ENCODE measurements around the gene AMDHD2. TPM values are rescaled to one million over a fixed set of nuclear protein-coding genes. Genes with fewer than 3 reads are reported as not detected.

The AMDHD2 gene
- polyA plus RNA-seq, 3 donors from 2014 or later: 13.7 to 18.6 (median 13.9) TPM

- Mint-ChIP-seq H3K9me3 (no peaks in the 10 kb centered on the region), H3K4me3 (no peak overlapping the region), H3K4me1 (no peaks in the 10 kb centered on the region), H3K36me3 (peaks cover 3 to 6% (median 6%) of the 10 kb centered on the region in 3 donors), H3K27ac (no peak overlapping the region), H3K27me3 (ENCODE audit: low read depth in 3 of 3) (peaks cover 0 to 1% (median 0%) of the 10 kb centered on the region in 3 donors)
- DNase-seq: no peak
Observed at GRCh38 chr16:2499454-2499853, 20.7 kb upstream of the AMDHD2 start.

DNA sequence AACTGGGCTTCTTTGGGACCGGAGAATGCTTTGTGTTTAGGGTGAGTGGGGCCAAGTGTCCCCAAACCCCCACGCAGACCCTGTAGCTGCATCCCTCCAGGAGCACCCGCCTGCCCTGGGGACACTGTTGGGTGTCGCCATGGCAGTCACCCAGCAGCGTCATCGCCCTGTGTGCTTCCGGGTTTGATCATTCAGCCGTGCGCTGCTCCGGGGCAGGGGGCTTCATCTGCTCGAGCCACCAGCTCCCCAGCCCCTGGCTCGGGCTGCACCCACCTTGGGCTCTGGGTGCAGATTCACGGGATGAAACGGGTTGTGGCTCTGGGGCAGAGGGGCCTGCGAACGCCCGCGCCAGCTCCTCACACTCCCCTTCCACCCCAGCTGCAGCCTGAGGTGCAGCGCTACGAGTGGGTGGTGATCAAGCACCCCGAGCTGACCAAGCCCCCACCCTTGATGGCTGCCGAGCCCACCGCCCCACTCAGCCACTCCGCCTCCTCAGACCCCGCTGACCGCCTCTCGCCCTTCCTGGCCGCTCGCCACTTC lies 20.2 kb upstream of the AMDHD2 start:
- Mint-ChIP-seq H3K27ac (no peak overlapping the region), H3K36me3 (peaks cover 3 to 6% (median 6%) of the 10 kb centered on the region in 3 donors), H3K27me3 (ENCODE audit: low read depth in 3 of 3) (peaks cover 0 to 1% (median 0%) of the 10 kb centered on the region in 3 donors), H3K9me3 (no peaks in the 10 kb centered on the region), H3K4me3 (no peak overlapping the region), H3K4me1 (no peaks in the 10 kb centered on the region)
- no peak for DNase-seq

GRCh38 chr16:2500430-2500917 lies 19.7 kb upstream of the AMDHD2 start:
- H3K4me3 Mint-ChIP-seq: no peak overlapping the region
- H3K27ac Mint-ChIP-seq: peak overlapping the region in 1 of 6 donors; percentile 64
- no peaks in the 10 kb centered on the region for H3K4me1 Mint-ChIP-seq
- H3K36me3 Mint-ChIP-seq: peaks cover 3 to 6% (median 6%) of the 10 kb centered on the region in 3 donors
- no peak for DNase-seq
- H3K27me3 Mint-ChIP-seq (ENCODE audit: low read depth in 3 of 3): peaks cover 0 to 1% (median 0%) of the 10 kb centered on the region in 3 donors
- no peaks in the 10 kb centered on the region for H3K9me3 Mint-ChIP-seq

DNA sequence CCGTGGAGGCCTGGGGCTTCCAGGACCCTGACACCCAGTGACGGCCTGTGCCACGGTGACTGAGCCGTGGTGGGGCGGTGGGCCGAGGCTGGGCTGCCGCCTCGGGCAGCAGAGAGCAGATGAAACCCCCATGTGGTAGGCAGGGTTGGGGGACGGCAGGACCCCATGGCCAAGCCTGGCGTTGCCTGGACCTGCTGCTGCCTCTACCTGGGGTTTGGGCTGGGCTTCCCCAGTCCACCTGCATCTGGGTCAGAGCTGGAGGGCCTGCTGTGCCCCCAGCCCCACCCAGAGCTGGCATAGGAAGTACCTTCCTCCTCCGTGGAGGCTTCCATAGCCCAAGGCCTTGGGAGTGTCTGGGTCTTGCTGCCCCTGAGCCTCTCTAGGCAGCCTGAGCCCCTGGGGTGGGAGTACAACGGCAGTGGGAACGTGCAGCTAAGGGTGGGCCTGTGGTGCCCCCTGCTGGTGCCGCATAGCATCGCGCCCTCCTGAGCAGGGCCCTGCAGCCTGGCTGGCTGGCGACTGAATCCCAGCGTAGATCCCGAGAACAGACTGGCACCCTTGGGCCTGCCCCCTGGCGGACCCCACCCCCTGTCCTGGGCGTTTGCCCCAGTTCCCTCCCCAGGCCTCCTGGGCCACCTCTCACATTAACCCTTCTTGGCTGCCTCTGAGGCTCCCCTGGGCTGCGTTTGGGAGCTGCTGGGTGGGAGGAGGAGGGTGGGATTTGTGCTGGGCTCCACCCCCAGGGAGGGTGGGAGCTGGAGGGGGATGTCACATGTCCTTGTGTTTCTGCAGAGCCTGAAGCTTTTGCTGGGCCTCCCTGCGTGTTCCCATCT lies 19.0 kb upstream of the AMDHD2 start:
- DNase-seq: peak; percentile 73 to 80 (median 75)
- Mint-ChIP-seq H3K4me1 (no peaks in the 10 kb centered on the region), H3K27me3 (ENCODE audit: low read depth in 3 of 3) (peaks cover 0 to 5% (median 0%) of the 10 kb centered on the region in 3 donors), H3K4me3 (no peak overlapping the region), H3K9me3 (no peaks in the 10 kb centered on the region), H3K36me3 (peaks cover 3 to 6% (median 6%) of the 10 kb centered on the region in 3 donors), H3K27ac (no peak overlapping the region)

DNA sequence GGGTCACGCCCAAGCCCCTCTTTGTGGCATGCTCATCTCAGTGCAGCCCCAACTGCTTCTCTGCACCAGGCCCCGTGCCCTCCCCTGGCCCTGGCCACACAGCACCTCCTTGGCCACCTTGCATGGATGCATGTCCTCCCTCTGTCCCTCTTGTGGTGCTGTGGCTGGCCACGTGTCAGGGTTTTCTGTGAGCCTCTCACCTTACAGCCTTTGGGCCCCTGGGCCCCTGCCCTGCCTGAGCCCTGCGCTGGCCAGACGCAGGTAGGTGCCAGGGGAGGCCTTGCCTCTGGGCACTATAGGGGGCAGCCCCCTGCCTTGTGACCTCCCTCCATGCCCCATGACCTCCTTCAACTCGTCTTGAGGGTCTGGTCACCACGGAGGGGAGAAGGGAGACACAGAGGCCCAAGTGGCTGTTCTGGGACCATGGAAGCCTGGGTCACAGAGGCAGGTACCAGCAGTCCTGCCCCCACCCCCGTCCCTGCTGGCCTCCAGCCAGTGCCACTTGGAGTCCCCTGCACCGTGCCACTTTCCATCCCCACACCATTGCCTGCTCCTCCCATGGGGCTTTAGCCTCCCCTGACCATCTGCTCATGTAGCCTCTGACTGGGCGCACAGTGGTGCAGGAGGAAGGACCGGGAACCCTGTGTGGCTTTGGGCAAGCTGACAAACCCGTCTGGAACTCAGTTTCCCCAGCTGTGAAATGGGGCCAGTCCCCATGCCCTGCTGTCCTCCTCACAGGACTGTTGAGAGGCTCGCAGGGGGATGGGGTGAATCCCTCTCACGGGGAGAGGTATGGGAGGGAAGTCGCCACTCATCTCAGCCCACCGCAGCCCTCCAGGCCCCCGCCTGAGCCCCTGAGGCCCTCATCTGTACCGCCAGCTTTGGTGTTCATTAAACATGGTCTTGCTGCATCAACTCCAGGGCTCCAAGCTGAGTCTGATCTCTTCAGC lies 17.9 kb upstream of the AMDHD2 start:
- Mint-ChIP-seq H3K4me1 (peaks cover 0 to 2% of the 10 kb centered on the region in 2 donors), H3K9me3 (no peaks in the 10 kb centered on the region), H3K36me3 (peaks cover 3 to 6% (median 6%) of the 10 kb centered on the region in 3 donors), H3K4me3 (no peak overlapping the region), H3K27ac (no peak overlapping the region), H3K27me3 (ENCODE audit: low read depth in 3 of 3) (peaks cover 0 to 5% (median 0%) of the 10 kb centered on the region in 3 donors)
- no peak for DNase-seq

- Mint-ChIP-seq H3K36me3 (no peaks in the 10 kb centered on the region), H3K27ac (no peak overlapping the region), H3K9me3 (no peaks in the 10 kb centered on the region), H3K4me1 (peaks cover 8 to 15% of the 10 kb centered on the region in 2 donors), H3K27me3 (ENCODE audit: low read depth in 3 of 3) (peaks cover 0 to 8% (median 2%) of the 10 kb centered on the region in 3 donors), H3K4me3 (no peak overlapping the region)
- no peak for DNase-seq
Observed at GRCh38 chr16:2505695-2506094, 14.5 kb upstream of the AMDHD2 start.

- no peak for DNase-seq
- peaks cover 1 to 10% (median 4%) of the 10 kb centered on the region in 3 donors for H3K27me3 Mint-ChIP-seq (ENCODE audit: low read depth in 3 of 3)
- no peak overlapping the region for H3K4me3 Mint-ChIP-seq
- H3K9me3 Mint-ChIP-seq: no peaks in the 10 kb centered on the region
- peaks cover 11 to 17% of the 10 kb centered on the region in 2 donors for H3K4me1 Mint-ChIP-seq
- no peaks in the 10 kb centered on the region for H3K36me3 Mint-ChIP-seq
- peak overlapping the region in 1 of 6 donors; percentile 53 for H3K27ac Mint-ChIP-seq
Observed at GRCh38 chr16:2507052-2507659, 13.0 kb upstream of the AMDHD2 start.

DNA sequence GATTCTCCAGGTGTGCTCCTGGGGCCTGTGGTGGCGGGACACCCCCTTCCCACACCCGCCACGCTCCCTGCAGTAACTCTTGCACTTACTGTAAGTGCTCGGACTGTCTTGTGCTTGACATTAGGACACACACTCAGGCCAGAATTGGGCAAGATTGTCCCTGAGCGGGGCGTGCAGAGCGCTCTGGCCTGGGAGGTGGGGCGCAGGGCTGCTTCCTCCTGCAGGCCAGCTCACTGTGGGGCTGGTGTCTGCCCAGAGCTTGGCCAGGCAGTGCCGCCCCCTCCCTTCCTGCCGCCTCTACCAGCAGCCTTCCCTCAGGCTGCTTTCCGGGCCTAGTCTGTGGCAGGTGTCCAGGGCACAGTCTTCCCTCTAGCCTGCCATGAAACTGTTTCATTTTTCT lies 12.5 kb upstream of the AMDHD2 start:
- no peak overlapping the region for H3K4me3 Mint-ChIP-seq
- peak overlapping the region in 3 of 6 donors; percentile 22 to 55 (median 48) for H3K27ac Mint-ChIP-seq
- H3K9me3 Mint-ChIP-seq: no peaks in the 10 kb centered on the region
- H3K4me1 Mint-ChIP-seq: peaks cover 16 to 21% of the 10 kb centered on the region in 2 donors
- H3K27me3 Mint-ChIP-seq (ENCODE audit: low read depth in 3 of 3): peaks cover 2 to 11% (median 4%) of the 10 kb centered on the region in 3 donors
- no peaks in the 10 kb centered on the region for H3K36me3 Mint-ChIP-seq
- DNase-seq: no peak

DNA sequence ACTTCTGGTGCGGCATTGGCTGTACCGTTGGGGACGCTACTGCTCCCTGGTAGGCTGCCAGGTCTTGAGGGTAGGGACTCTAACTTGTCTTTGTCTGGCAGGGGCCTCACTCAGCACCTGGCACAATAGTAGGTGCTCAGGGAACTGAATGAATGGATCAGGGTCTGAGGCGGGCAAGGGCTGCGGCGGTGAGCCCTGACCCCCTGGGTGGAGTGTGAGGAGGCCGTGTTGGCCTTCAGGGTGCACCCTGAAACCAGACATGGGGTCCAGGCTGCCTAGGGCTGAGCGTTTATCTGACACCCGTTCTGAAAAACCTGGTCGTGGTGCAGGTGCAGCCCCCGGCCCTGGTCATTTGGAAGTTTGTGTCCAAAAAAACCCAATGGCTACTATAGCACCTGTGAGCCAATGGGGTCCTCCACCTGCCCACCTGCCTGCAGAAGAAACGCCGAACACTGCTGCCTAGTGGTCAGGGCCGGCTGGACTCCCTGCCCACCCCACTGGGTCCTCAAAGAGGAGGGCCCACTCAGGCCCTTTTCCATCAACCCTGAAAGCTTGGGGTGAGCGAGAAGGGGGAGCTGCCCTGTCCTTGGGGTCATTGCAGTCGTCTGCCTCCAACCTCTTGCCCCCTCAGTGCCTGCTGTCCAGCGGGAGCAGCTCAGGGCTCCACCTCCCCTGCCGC lies 11.3 kb upstream of the AMDHD2 start:
- peaks cover 24 to 29% of the 10 kb centered on the region in 2 donors for H3K4me1 Mint-ChIP-seq
- H3K27ac Mint-ChIP-seq: peak overlapping the region in 2 of 6 donors; percentile 10 to 84
- H3K27me3 Mint-ChIP-seq (ENCODE audit: low read depth in 3 of 3): peaks cover 7 to 19% (median 13%) of the 10 kb centered on the region in 3 donors
- no peak for DNase-seq
- no peak overlapping the region for H3K4me3 Mint-ChIP-seq
- no peaks in the 10 kb centered on the region for H3K36me3 Mint-ChIP-seq
- H3K9me3 Mint-ChIP-seq: no peaks in the 10 kb centered on the region

DNA sequence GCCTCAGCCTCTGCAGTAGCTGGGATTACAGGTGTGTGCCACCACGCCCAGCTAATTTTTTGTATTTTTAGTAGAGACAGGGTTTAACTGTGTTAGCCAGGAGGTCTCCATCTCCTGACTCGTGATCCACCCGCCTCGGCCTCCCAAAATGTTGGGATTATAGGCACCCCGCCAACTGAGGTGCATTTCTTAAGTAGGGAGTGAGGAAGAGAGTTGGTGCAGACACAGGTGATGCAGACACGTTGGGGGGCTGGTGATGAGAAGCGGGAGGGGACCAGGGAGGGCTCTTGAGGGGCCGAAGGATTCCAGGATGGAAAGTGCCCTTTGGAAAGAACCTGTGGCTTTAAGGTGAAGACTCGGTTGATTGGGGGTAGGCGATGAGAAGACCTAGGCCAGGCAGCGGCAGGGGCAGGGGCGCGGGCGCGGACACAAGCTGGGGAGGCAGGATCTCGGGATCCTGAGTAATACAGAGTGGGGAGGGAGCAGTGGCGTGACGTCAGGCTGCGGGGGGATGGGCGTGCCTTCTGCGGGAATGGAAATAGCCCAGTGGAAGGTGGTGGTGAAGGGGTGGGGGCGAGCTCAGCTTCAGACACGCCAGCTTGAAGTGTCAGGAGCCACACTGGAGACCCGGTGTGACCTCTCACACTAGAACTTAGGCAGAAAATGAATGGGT lies 8.9 kb upstream of the AMDHD2 start:
- Mint-ChIP-seq H3K4me1 (peaks cover 41 to 46% of the 10 kb centered on the region in 2 donors), H3K27ac (peak overlapping the region in 2 of 6 donors; percentile 28 to 35), H3K36me3 (no peaks in the 10 kb centered on the region), H3K27me3 (ENCODE audit: low read depth in 3 of 3) (peaks cover 22 to 31% (median 23%) of the 10 kb centered on the region in 3 donors), H3K4me3 (peak overlapping the region in 1 of 5 donors; percentile 13), H3K9me3 (no peaks in the 10 kb centered on the region)
- no peak for DNase-seq

GRCh38 chr16:2511996-2512734 lies 8.0 kb upstream of the AMDHD2 start:
- Mint-ChIP-seq H3K36me3 (peaks cover 0 to 6% (median 0%) of the 10 kb centered on the region in 3 donors), H3K4me1 (peaks cover 50 to 53% of the 10 kb centered on the region in 2 donors), H3K4me3 (peak overlapping the region; percentile 82 to 91 (median 89)), H3K27ac (peak overlapping the region in 5 of 6 donors; percentile 87 to 94 (median 92)), H3K9me3 (no peaks in the 10 kb centered on the region), H3K27me3 (ENCODE audit: low read depth in 3 of 3) (peaks cover 23 to 33% (median 28%) of the 10 kb centered on the region in 3 donors)
- no peak for DNase-seq
